Measurements from ENCODE around the gene HOXC9.
A peak's percentile ranks its signal among the peaks of the same experiment; 100 is the strongest.

Gene HOXC9

DNA sequence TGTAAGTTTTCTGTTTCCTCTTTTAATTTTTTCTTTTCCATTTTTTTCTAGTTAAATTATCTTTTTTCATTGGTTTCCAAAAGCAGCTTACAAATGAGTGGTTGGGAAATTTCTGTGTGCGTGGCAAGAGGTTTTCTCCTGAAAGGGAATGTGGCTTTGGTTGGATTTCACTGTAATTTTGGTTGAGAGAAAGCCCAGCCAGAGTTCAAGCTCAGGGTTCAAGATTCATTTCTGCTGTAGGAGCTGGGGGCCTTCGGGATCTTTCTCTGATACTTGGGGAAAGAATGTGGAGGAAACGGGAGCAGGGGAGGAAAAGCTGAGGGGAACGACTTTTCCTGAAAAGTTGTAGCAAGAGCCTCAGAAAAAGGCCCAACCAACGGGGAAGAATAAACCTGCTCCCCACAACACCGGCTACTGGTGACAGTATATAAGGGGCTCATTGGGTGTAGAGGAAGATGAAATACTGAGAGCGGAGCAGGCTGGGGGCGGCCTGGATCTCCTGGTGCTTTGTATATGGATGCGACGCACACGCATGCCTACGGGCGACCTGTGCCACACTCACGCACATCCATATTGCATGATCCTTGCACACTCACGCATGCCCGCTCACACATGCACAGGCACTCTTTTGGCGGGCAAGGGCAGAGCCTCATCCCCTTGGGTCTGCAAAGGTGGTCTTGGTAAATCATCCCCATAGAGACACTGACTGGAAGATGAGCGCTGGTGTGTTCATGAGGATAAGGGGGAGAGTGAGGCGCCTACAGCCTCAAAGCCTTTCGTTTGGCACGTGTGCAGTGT lies 13.1 kb upstream of the HOXC9 start:
- TF ChIP-seq POLR2AphosphoS5 (IDR thresholded peaks at IDR 0.05; ENCODE audit: low read depth), result no peak
- no peak for TF ChIP-seq GABPA (IDR thresholded peaks at IDR 0.05; ENCODE audit: low read depth)
- TF ChIP-seq, protein P1, sequence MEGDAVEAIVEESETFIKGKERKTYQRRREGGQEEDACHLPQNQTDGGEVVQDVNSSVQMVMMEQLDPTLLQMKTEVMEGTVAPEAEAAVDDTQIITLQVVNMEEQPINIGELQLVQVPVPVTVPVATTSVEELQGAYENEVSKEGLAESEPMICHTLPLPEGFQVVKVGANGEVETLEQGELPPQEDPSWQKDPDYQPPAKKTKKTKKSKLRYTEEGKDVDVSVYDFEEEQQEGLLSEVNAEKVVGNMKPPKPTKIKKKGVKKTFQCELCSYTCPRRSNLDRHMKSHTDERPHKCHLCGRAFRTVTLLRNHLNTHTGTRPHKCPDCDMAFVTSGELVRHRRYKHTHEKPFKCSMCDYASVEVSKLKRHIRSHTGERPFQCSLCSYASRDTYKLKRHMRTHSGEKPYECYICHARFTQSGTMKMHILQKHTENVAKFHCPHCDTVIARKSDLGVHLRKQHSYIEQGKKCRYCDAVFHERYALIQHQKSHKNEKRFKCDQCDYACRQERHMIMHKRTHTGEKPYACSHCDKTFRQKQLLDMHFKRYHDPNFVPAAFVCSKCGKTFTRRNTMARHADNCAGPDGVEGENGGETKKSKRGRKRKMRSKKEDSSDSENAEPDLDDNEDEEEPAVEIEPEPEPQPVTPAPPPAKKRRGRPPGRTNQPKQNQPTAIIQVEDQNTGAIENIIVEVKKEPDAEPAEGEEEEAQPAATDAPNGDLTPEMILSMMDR (IDR thresholded peaks at IDR 0.05; ENCODE audit: insufficient read depth, low read length), result no peak
- TF ChIP-seq, protein P2, sequence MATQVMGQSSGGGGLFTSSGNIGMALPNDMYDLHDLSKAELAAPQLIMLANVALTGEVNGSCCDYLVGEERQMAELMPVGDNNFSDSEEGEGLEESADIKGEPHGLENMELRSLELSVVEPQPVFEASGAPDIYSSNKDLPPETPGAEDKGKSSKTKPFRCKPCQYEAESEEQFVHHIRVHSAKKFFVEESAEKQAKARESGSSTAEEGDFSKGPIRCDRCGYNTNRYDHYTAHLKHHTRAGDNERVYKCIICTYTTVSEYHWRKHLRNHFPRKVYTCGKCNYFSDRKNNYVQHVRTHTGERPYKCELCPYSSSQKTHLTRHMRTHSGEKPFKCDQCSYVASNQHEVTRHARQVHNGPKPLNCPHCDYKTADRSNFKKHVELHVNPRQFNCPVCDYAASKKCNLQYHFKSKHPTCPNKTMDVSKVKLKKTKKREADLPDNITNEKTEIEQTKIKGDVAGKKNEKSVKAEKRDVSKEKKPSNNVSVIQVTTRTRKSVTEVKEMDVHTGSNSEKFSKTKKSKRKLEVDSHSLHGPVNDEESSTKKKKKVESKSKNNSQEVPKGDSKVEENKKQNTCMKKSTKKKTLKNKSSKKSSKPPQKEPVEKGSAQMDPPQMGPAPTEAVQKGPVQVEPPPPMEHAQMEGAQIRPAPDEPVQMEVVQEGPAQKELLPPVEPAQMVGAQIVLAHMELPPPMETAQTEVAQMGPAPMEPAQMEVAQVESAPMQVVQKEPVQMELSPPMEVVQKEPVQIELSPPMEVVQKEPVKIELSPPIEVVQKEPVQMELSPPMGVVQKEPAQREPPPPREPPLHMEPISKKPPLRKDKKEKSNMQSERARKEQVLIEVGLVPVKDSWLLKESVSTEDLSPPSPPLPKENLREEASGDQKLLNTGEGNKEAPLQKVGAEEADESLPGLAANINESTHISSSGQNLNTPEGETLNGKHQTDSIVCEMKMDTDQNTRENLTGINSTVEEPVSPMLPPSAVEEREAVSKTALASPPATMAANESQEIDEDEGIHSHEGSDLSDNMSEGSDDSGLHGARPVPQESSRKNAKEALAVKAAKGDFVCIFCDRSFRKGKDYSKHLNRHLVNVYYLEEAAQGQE (IDR thresholded peaks at IDR 0.05; ENCODE audit: insufficient replicate concordance, low read depth), result no peak
- TF ChIP-seq SPI1 (IDR thresholded peaks at IDR 0.05; ENCODE audit: borderline replicate concordance, low read depth), result no peak
- DNase-seq (ENCODE audit: low read depth in 1 of 2, low spot score in 1 of 2), result no peak
- Histone ChIP-seq H3K4me3 (replicated peaks; ENCODE audit: insufficient read depth, low read length) (no peak overlapping the region), H3K27me3 (ENCODE audit: insufficient read depth, poor library complexity, severe bottlenecking) (peaks cover 48% of the 10 kb centered on the region), H3K27ac (replicated peaks) (no peak overlapping the region)

DNA sequence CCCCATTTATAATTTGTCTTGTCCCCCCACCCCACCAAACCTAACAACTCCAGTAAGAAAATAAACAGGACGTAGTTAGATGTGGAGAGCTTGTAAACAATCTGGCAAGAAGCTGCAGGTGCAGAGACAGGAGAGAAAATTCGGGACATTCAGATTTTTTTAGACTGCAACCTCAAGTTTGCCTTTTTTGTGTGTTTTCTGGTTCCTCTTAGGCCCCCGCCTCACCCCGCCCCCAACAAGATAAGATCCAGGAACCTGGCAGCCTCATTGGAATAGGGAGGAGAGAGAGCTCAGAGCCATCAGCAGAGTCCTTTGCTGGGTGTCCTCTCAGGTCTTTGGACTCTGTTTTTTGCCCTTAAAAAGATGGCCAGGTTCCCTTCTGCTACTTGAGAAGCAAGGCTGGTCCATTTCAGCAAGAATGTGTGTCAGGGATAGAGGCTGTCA lies 12.2 kb upstream of the HOXC9 start:
- no peak for DNase-seq (ENCODE audit: low read depth in 1 of 2, low spot score in 1 of 2)
- Histone ChIP-seq H3K4me3 (replicated peaks; ENCODE audit: insufficient read depth, low read length) (no peak overlapping the region), H3K27ac (replicated peaks) (no peak overlapping the region), H3K27me3 (ENCODE audit: insufficient read depth, poor library complexity, severe bottlenecking) (peaks cover 52% of the 10 kb centered on the region)
- no peak for TF ChIP-seq SPI1 (IDR thresholded peaks at IDR 0.05; ENCODE audit: borderline replicate concordance, low read depth)
- TF ChIP-seq, protein P2 (IDR thresholded peaks at IDR 0.05; ENCODE audit: insufficient replicate concordance, low read depth), result no peak
- no peak for TF ChIP-seq GABPA (IDR thresholded peaks at IDR 0.05; ENCODE audit: low read depth)
- TF ChIP-seq, protein P1 (IDR thresholded peaks at IDR 0.05; ENCODE audit: insufficient read depth, low read length), result no peak
- no peak for TF ChIP-seq POLR2AphosphoS5 (IDR thresholded peaks at IDR 0.05; ENCODE audit: low read depth)

DNA sequence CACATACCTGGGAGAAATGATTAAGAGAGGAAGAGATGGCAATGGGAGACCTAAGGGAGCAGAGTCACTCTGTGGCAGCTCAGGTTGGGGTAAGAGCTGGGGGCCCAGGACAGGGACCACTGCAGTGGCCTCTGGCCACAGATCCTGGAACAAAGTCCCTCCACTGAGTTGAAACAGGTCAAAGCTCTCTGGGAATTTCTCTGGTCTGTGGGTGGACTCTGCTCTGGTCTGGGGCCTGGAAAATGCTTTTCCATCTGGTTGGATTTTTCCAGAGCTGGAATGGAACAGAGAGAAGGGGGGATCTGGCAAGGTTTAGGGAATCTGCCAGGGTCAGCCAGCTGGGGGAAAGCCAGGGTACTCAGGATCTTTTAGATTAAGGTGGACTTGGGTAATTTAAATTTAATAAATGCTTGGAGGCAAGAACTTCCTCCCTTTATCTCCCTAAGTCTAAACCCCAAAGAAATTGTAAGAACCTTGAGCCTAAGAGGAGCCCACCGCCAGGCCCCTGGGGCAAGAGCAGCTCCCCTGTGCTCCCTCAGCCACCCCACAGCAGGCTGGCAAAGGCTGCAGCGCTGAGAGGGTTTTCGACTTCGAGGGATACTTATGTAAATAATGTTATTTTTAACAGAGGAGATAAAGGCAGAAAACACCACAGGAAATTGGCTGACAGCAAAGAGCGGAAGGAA lies 11.3 kb upstream of the HOXC9 start:
- no peak overlapping the region for H3K27ac ChIP-seq (replicated peaks)

More for the DNA sequence above, 11.3 kb upstream of the HOXC9 start:
- no peak for DNase-seq (ENCODE audit: low read depth in 1 of 2, low spot score in 1 of 2)
- TF ChIP-seq, protein P2 (IDR thresholded peaks at IDR 0.05; ENCODE audit: insufficient replicate concordance, low read depth), result no peak
- TF ChIP-seq SPI1 (IDR thresholded peaks at IDR 0.05; ENCODE audit: borderline replicate concordance, low read depth) (no peak), GABPA (IDR thresholded peaks at IDR 0.05; ENCODE audit: low read depth) (0 out of 2 replicates have a peak, but pooled peaks have one; percentile 18), POLR2AphosphoS5 (IDR thresholded peaks at IDR 0.05; ENCODE audit: low read depth) (no peak)
- TF ChIP-seq, protein P1 (IDR thresholded peaks at IDR 0.05; ENCODE audit: insufficient read depth, low read length), result no peak
- no peak overlapping the region for H3K4me3 ChIP-seq (replicated peaks; ENCODE audit: insufficient read depth, low read length)
- peaks cover 60% of the 10 kb centered on the region for H3K27me3 ChIP-seq (ENCODE audit: insufficient read depth, poor library complexity, severe bottlenecking)
